Natural killer cell (primary cell): Measurements from ENCODE around the gene INPP5A. TPM values are rescaled to one million over a fixed set of nuclear protein-coding genes. Genes with fewer than 3 reads are reported as not detected.

Experiments used
- ATAC-seq, 3 donors: fragments of 150-1000 bp in 2 of 3; fragments of 200-7000 bp in 1 of 3; cut with Tn5 transposase; 1 replicate in 1 of 3; 2 replicates in 2 of 3; pipeline ENCODE4 v1.10.0; 2021; ENCODE audit warnings: mild to moderate bottlenecking in 2 of 3, moderate library complexity in 2 of 3
- DNase-seq, 2 donors: peaks; one replicate each; pipeline versions ENCODE4 v3.0.0 to v3.0.0-alpha.2; 2013 to 2021; ENCODE audit warnings: mixed read lengths in 1 of 2
- H3K27ac ChIP-seq: one replicate; pipeline ENCODE4 v1.5.1; 2013; ENCODE audit warnings: mild to moderate bottlenecking, low read length
- H3K27me3 ChIP-seq: one replicate; pipeline ENCODE4 v1.6.1; 2013; ENCODE audit warnings: low read length; ENCODE audit not compliant: control insufficient read depth, insufficient read depth
- H3K36me3 ChIP-seq: one replicate; pipeline ENCODE4 v1.6.1; 2013; ENCODE audit warnings: low read length; ENCODE audit not compliant: control insufficient read depth, insufficient read depth
- H3K4me1 ChIP-seq: one replicate; pipeline ENCODE4 v1.6.1; 2013; ENCODE audit warnings: low read length; ENCODE audit not compliant: control insufficient read depth, insufficient read depth
- H3K4me3 ChIP-seq: one replicate; pipeline ENCODE4 v1.5.1; 2013; ENCODE audit warnings: low read length
- H3K9me3 ChIP-seq: one replicate; pipeline ENCODE4 v1.6.1; 2013; ENCODE audit warnings: low read length; ENCODE audit not compliant: control insufficient read depth, insufficient read depth
- H3K27ac Mint-ChIP-seq, 2 donors: one replicate each; pipeline ENCODE4 v1.8.0; 2022; ENCODE audit warnings: mild to moderate bottlenecking in 2 of 2, mixed read lengths in 2 of 2, moderate library complexity in 1 of 2
- H3K27me3 Mint-ChIP-seq, 2 donors: one replicate each; pipeline ENCODE4 v1.8.0; 2022; ENCODE audit warnings: low read depth in 2 of 2, mixed read lengths in 2 of 2
- H3K36me3 Mint-ChIP-seq: one replicate; pipeline ENCODE4 v1.8.0; 2022; ENCODE audit warnings: mixed read lengths
- H3K4me1 Mint-ChIP-seq, 2 donors: one replicate each; pipeline ENCODE4 v1.8.0; 2022; ENCODE audit warnings: mixed read lengths in 2 of 2
- H3K4me3 Mint-ChIP-seq: one replicate; pipeline ENCODE4 v1.8.0; 2022; ENCODE audit warnings: mild to moderate bottlenecking, moderate library complexity, mixed read lengths
- H3K9me3 Mint-ChIP-seq, 2 donors: one replicate each; pipeline ENCODE4 v1.8.0; 2022; ENCODE audit warnings: mixed read lengths in 2 of 2
- WGBS: methylation state at CpG from one replicate; pipeline ENCODE4 v1.1.7; 2013; ENCODE audit warnings: missing lambda C conversion rate; ENCODE audit not compliant: insufficient coverage; 5-methylcytosine and 5-hydroxymethylcytosine counted together
- intact Hi-C: fragments of 100-400 bp; cut with micrococcal nuclease; formaldehyde crosslinking; loops from one replicate; pipeline ENCODE4 v1.14.2; 2022
- total RNA-seq, 4 donors: library from RNA; stranded (reverse); fragments of 120-200 nt in 1 of 4; gene quantifications; one replicate each; pipeline versions ENCODE4 v1.2.3 to v1.2.4, GENCODE V29; 2013 to 2022
- TF ChIP-seq, protein P1 (sequence below): fragments of 200-600 bp; IDR thresholded peaks from one replicate; pipeline ENCODE4 v1.8.0; 2022; ENCODE audit warnings: antibody characterized with exemption

Gene INPP5A
- total RNA-seq, 3 donors from 2014 or later (not counting 1 experiment from before 2014, with no cell fraction given) = 12.6 to 38.6 (median 18.6) TPM

DNA sequence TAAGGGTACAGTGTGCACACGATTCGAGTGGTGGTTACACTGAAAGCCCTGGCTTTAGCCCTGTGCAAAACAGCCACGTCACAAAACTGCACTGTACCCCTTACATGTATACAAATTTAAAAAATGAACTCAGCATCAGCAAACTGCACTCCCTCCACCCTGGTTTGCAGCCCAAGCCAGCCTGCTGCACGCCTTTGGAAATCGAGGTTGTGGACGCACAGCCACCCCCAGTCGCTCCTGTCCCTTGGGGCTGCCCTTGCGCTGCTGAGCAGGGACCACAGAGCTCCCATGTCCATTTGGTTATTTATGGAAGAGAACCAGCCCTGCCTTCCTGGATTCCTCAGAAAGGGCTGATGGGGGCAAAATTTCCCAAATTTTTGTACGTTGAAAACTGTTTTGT lies 98.8 kb downstream of the INPP5A start:
- H3K36me3 ChIP-seq = no peaks in the 10 kb centered on the region
- no peaks in the 10 kb centered on the region for H3K27me3 ChIP-seq
- ATAC-seq (no peak), DNase-seq (no peak)
- Mint-ChIP-seq H3K36me3 (no peaks in the 10 kb centered on the region), H3K27ac (no peak overlapping the region), H3K27me3 (peaks cover 0 to 19% of the 10 kb centered on the region in 2 donors), H3K9me3 (no peaks in the 10 kb centered on the region), H3K4me3 (no peak overlapping the region), H3K4me1 (peaks cover 14 to 21% of the 10 kb centered on the region in 2 donors)
- no peaks in the 10 kb centered on the region for H3K4me1 ChIP-seq
- WGBS = 91% methylated on average over 9 of the region's 9 CpGs
- no peak overlapping the region for H3K27ac ChIP-seq
- TF ChIP-seq, protein P1, sequence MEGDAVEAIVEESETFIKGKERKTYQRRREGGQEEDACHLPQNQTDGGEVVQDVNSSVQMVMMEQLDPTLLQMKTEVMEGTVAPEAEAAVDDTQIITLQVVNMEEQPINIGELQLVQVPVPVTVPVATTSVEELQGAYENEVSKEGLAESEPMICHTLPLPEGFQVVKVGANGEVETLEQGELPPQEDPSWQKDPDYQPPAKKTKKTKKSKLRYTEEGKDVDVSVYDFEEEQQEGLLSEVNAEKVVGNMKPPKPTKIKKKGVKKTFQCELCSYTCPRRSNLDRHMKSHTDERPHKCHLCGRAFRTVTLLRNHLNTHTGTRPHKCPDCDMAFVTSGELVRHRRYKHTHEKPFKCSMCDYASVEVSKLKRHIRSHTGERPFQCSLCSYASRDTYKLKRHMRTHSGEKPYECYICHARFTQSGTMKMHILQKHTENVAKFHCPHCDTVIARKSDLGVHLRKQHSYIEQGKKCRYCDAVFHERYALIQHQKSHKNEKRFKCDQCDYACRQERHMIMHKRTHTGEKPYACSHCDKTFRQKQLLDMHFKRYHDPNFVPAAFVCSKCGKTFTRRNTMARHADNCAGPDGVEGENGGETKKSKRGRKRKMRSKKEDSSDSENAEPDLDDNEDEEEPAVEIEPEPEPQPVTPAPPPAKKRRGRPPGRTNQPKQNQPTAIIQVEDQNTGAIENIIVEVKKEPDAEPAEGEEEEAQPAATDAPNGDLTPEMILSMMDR = no peak
- intact Hi-C loops = loop anchor here (10.0 kb wide), 1 partner anchor 252 kb away; no protein-coding TSS in a partner anchor
- no peak overlapping the region for H3K4me3 ChIP-seq
- no peaks in the 10 kb centered on the region for H3K9me3 ChIP-seq

GRCh38 chr10:132637477-132638129 lies 100.0 kb downstream of the INPP5A start:
- DNase-seq (peak in 1 of 2 donors; percentile 72), ATAC-seq (peak; percentile 65 to 84 (median 79))
- intact Hi-C loops = loop anchor here (1.0 to 10.0 kb wide), 2 partner anchors 179 to 253 kb away; no protein-coding TSS in a partner anchor
- H3K36me3 ChIP-seq = no peaks in the 10 kb centered on the region
- Mint-ChIP-seq H3K9me3 (no peaks in the 10 kb centered on the region), H3K4me3 (no peak overlapping the region), H3K4me1 (peaks cover 14 to 21% of the 10 kb centered on the region in 2 donors), H3K27me3 (peaks cover 0 to 19% of the 10 kb centered on the region in 2 donors), H3K36me3 (no peaks in the 10 kb centered on the region), H3K27ac (no peak overlapping the region)
- no peak overlapping the region for H3K27ac ChIP-seq
- no peaks in the 10 kb centered on the region for H3K9me3 ChIP-seq
- no peaks in the 10 kb centered on the region for H3K4me1 ChIP-seq
- WGBS = 41% methylated on average over 19 of the region's 19 CpGs
- H3K27me3 ChIP-seq = no peaks in the 10 kb centered on the region
- no peak overlapping the region for H3K4me3 ChIP-seq
- TF ChIP-seq, protein P1 = peak; percentile 66

GRCh38 chr10:132638130-132638515 lies 100.5 kb downstream of the INPP5A start:
- Histone ChIP-seq H3K27me3 (no peaks in the 10 kb centered on the region), H3K36me3 (no peaks in the 10 kb centered on the region), H3K27ac (no peak overlapping the region), H3K4me3 (no peak overlapping the region), H3K4me1 (no peaks in the 10 kb centered on the region), H3K9me3 (no peaks in the 10 kb centered on the region)
- intact Hi-C loops = loop anchor here (10.0 kb wide), 1 partner anchor 253 kb away; no protein-coding TSS in a partner anchor
- no peaks in the 10 kb centered on the region for H3K9me3 Mint-ChIP-seq
- 86% methylated on average over 8 of the region's 8 CpGs for WGBS
- peaks cover 14 to 18% of the 10 kb centered on the region in 2 donors for H3K4me1 Mint-ChIP-seq
- peaks cover 0 to 19% of the 10 kb centered on the region in 2 donors for H3K27me3 Mint-ChIP-seq
- H3K36me3 Mint-ChIP-seq = no peaks in the 10 kb centered on the region
- H3K27ac Mint-ChIP-seq = no peak overlapping the region
- TF ChIP-seq, protein P1 = no peak
- ATAC-seq = peak in 1 of 3 donors; percentile 8
- no peak overlapping the region for H3K4me3 Mint-ChIP-seq
- no peak for DNase-seq
